ENCODE results near the gene CEMIP2. TPM values are rescaled to one million over a fixed set of nuclear protein-coding genes. Genes with fewer than 3 reads are reported as not detected.

Gene CEMIP2
- total and polyA plus RNA-seq, 4 donors: 37.3 to 150 (median 89.9) TPM

GRCh38 chr9:71795097-71795813 lies 26.9 kb upstream of the CEMIP2 start:
- no peaks in the 10 kb centered on the region for H3K27me3 ChIP-seq (ENCODE audit: control insufficient read depth in 3 of 3, insufficient read depth in 3 of 3, low read length in 2 of 3)
- H3K4me3 ChIP-seq: no peak overlapping the region
- DNase-seq (no peak), ATAC-seq (ENCODE audit: insufficient read depth, low FRiP score) (no peak)
- H3K9ac ChIP-seq (ENCODE audit: insufficient read depth in 1 of 2, low read length in 2 of 2): no peak overlapping the region
- no peaks in the 10 kb centered on the region for H3K36me3 ChIP-seq (ENCODE audit: control insufficient read depth in 4 of 4, insufficient read depth in 4 of 4, low read length in 4 of 4)
- H3K27ac ChIP-seq (ENCODE audit: low read depth in 1 of 2, low read length in 1 of 2): no peak overlapping the region
- no peak for TF ChIP-seq CTCF (IDR thresholded peaks at IDR 0.05; ENCODE audit: control extremely low read depth, extremely low read depth)
- H3K4me1 ChIP-seq (ENCODE audit: control insufficient read depth in 5 of 5, insufficient read depth in 5 of 5, low read length in 5 of 5): peaks cover 0 to 4% (median 0%) of the 10 kb centered on the region in 5 donors
- WGBS, 2 donors: 61 to 70% methylated on average over 7 of the region's 7 CpGs
- H3K9me3 ChIP-seq (ENCODE audit: control insufficient read depth in 4 of 4, insufficient read depth in 3 of 4, low read length in 3 of 4): peaks cover 0 to 2% (median 0%) of the 10 kb centered on the region in 4 donors

- WGBS, 2 donors: 85 to 93% methylated on average over 2 of the region's 2 CpGs
- Histone ChIP-seq H3K4me3 (no peak overlapping the region), H3K4me1 (ENCODE audit: control insufficient read depth in 5 of 5, insufficient read depth in 5 of 5, low read length in 5 of 5) (peaks cover 0 to 4% (median 0%) of the 10 kb centered on the region in 5 donors), H3K9me3 (ENCODE audit: control insufficient read depth in 4 of 4, insufficient read depth in 3 of 4, low read length in 3 of 4) (peaks cover 0 to 2% (median 0%) of the 10 kb centered on the region in 4 donors), H3K27me3 (ENCODE audit: control insufficient read depth in 3 of 3, insufficient read depth in 3 of 3, low read length in 2 of 3) (no peaks in the 10 kb centered on the region), H3K36me3 (ENCODE audit: control insufficient read depth in 4 of 4, insufficient read depth in 4 of 4, low read length in 4 of 4) (no peaks in the 10 kb centered on the region), H3K27ac (ENCODE audit: low read depth in 1 of 2, low read length in 1 of 2) (no peak overlapping the region), H3K9ac (ENCODE audit: insufficient read depth in 1 of 2, low read length in 2 of 2) (no peak overlapping the region)
- DNase-seq: peak in 1 of 3 donors; percentile 11
- TF ChIP-seq CTCF (IDR thresholded peaks at IDR 0.05; ENCODE audit: control extremely low read depth, extremely low read depth): no peak
- ATAC-seq (ENCODE audit: insufficient read depth, low FRiP score): no peak
These were observed 25.2 kb upstream of the CEMIP2 start for GRCh38 chr9:71793386-71794105.

- DNase-seq (no peak), ATAC-seq (ENCODE audit: insufficient read depth, low FRiP score) (no peak)
- H3K27ac ChIP-seq (ENCODE audit: low read depth in 1 of 2, low read length in 1 of 2): no peak overlapping the region
- H3K4me1 ChIP-seq (ENCODE audit: control insufficient read depth in 5 of 5, insufficient read depth in 5 of 5, low read length in 5 of 5): peaks cover 0 to 4% (median 0%) of the 10 kb centered on the region in 5 donors
- H3K4me3 ChIP-seq: no peak overlapping the region
- no peak for TF ChIP-seq CTCF (IDR thresholded peaks at IDR 0.05; ENCODE audit: control extremely low read depth, extremely low read depth)
- no peaks in the 10 kb centered on the region for H3K36me3 ChIP-seq (ENCODE audit: control insufficient read depth in 4 of 4, insufficient read depth in 4 of 4, low read length in 4 of 4)
- H3K27me3 ChIP-seq (ENCODE audit: control insufficient read depth in 3 of 3, insufficient read depth in 3 of 3, low read length in 2 of 3): no peaks in the 10 kb centered on the region
- H3K9me3 ChIP-seq (ENCODE audit: control insufficient read depth in 4 of 4, insufficient read depth in 3 of 4, low read length in 3 of 4): peaks cover 0 to 2% (median 0%) of the 10 kb centered on the region in 4 donors
- 86 to 96% methylated on average over 4 of the region's 4 CpGs for WGBS, 2 donors
- no peak overlapping the region for H3K9ac ChIP-seq (ENCODE audit: insufficient read depth in 1 of 2, low read length in 2 of 2)
These were observed 23.6 kb upstream of the CEMIP2 start for GRCh38 chr9:71791875-71792274.
